Tibial nerve (tissue), 4 donors: ENCODE measurements around the gene MXD1. TPM values are rescaled to one million over a fixed set of nuclear protein-coding genes. Genes with fewer than 3 reads are reported as not detected.

Experiments
- DNase-seq, 2 donors: peaks; one replicate each; pipeline ENCODE4 v3.0.0-alpha.2; 2019; ENCODE audit warnings: low spot score in 2 of 2
- H3K27ac ChIP-seq, 4 donors: fragments of 200-600 bp; sonication (generic) in 3 of 4; one replicate each; pipeline ENCODE4 v1.5.1; 2017 to 2019; ENCODE audit warnings: mild to moderate bottlenecking in 1 of 4
- H3K27me3 ChIP-seq, 2 donors: fragments of 200-600 bp; sonication (generic) in 1 of 2; one replicate each; pipeline versions ENCODE4 v1.5.1 to v1.6.0; 2017 to 2019
- H3K36me3 ChIP-seq, 3 donors: fragments of 200-600 bp; sonication (generic); one replicate each; pipeline ENCODE4 v1.5.1; 2018 to 2019
- H3K4me1 ChIP-seq, 4 donors: fragments of 200-600 bp; sonication (generic) in 3 of 4; one replicate each; pipeline ENCODE4 v1.5.1; 2017 to 2019
- H3K4me3 ChIP-seq, 4 donors: fragments of 200-600 bp; sonication (generic) in 3 of 4; one replicate each; pipeline ENCODE4 v1.5.1; 2017 to 2019; ENCODE audit warnings: mild to moderate bottlenecking in 1 of 4, moderate library complexity in 1 of 4
- H3K9me3 ChIP-seq, 4 donors: fragments of 200-600 bp; sonication (generic) in 3 of 4; one replicate each; pipeline ENCODE4 v1.5.1; 2017 to 2019
- EP300 ChIP-seq, 2 donors: sonication (generic); formaldehyde crosslinking; IDR thresholded peaks; one replicate each; pipeline ENCODE4 v1.6.1; 2017; ENCODE audit warnings: antibody characterized with exemption in 2 of 2, mild to moderate bottlenecking in 1 of 2
- POLR2A ChIP-seq, 2 donors: fragments of 450-650 bp; IDR thresholded peaks; one replicate each; pipeline ENCODE4 v1.6.1; 2017; ENCODE audit warnings: antibody characterized with exemption in 2 of 2, mild to moderate bottlenecking in 2 of 2, moderate library complexity in 2 of 2
- WGBS, 2 donors: methylation state at CpG; one replicate each; pipeline ENCODE4 v1.1.5; 2018; 5-methylcytosine and 5-hydroxymethylcytosine counted together
- small RNA-seq: library from RNA; depleted of rRNA; stranded (forward); fragments of <200 nt; gene quantifications from one replicate; pipeline ENCODE3, GENCODE V24; 2016
- total RNA-seq, 4 donors: library from RNA; depleted of rRNA; stranded (reverse); fragments of >200 nt; gene quantifications; one replicate each; pipeline ENCODE4 v1.1.0, GENCODE V29; 2016
- TF ChIP-seq, protein P1 (sequence below), 5 experiments: fragments of 200-600 bp in 3 of 5; fragments of 450-650 bp in 2 of 5; sonication (generic) in 3 of 5; IDR thresholded peaks; one replicate each; pipeline ENCODE4 v1.5.1; 2016 to 2019; ENCODE audit warnings: antibody characterized with exemption in 5 of 5, mild to moderate bottlenecking in 3 of 5, moderate library complexity in 2 of 5

MXD1 gene
- total RNA-seq, 4 donors from 2014 or later: 5.7 to 10.4 (median 7.6) TPM

- 95 to 97% methylated on average over 5 of the region's 5 CpGs for WGBS, 2 donors
- DNase-seq: no peak
- Histone ChIP-seq H3K36me3 (peaks cover 0 to 29% (median 0%) of the 10 kb centered on the region in 3 donors), H3K27me3 (no peaks in the 10 kb centered on the region), H3K4me3 (no peak overlapping the region), H3K9me3 (no peaks in the 10 kb centered on the region), H3K4me1 (no peaks in the 10 kb centered on the region), H3K27ac (no peak overlapping the region)
- no peak for TF ChIP-seq EP300 (IDR thresholded peaks at IDR 0.05)
- TF ChIP-seq POLR2A (IDR thresholded peaks at IDR 0.05): no peak
- TF ChIP-seq, protein P1, sequence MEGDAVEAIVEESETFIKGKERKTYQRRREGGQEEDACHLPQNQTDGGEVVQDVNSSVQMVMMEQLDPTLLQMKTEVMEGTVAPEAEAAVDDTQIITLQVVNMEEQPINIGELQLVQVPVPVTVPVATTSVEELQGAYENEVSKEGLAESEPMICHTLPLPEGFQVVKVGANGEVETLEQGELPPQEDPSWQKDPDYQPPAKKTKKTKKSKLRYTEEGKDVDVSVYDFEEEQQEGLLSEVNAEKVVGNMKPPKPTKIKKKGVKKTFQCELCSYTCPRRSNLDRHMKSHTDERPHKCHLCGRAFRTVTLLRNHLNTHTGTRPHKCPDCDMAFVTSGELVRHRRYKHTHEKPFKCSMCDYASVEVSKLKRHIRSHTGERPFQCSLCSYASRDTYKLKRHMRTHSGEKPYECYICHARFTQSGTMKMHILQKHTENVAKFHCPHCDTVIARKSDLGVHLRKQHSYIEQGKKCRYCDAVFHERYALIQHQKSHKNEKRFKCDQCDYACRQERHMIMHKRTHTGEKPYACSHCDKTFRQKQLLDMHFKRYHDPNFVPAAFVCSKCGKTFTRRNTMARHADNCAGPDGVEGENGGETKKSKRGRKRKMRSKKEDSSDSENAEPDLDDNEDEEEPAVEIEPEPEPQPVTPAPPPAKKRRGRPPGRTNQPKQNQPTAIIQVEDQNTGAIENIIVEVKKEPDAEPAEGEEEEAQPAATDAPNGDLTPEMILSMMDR (IDR thresholded peaks at IDR 0.05): no peak
Observed at GRCh38 chr2:69988086-69988635, 73.3 kb downstream of the MXD1 start.

GRCh38 chr2:69989009-69989408, 74.1 kb downstream of the MXD1 start:
- Histone ChIP-seq H3K9me3 (no peaks in the 10 kb centered on the region), H3K4me3 (no peak overlapping the region), H3K36me3 (peaks cover 0 to 37% (median 0%) of the 10 kb centered on the region in 3 donors), H3K27me3 (no peaks in the 10 kb centered on the region), H3K27ac (no peak overlapping the region), H3K4me1 (no peaks in the 10 kb centered on the region)
- TF ChIP-seq POLR2A (IDR thresholded peaks at IDR 0.05) (no peak), EP300 (IDR thresholded peaks at IDR 0.05) (no peak)
- TF ChIP-seq, protein P1 (IDR thresholded peaks at IDR 0.05): no peak
- no peak for DNase-seq
- 72 to 74% methylated on average over 3 of the region's 3 CpGs for WGBS, 2 donors

DNA sequence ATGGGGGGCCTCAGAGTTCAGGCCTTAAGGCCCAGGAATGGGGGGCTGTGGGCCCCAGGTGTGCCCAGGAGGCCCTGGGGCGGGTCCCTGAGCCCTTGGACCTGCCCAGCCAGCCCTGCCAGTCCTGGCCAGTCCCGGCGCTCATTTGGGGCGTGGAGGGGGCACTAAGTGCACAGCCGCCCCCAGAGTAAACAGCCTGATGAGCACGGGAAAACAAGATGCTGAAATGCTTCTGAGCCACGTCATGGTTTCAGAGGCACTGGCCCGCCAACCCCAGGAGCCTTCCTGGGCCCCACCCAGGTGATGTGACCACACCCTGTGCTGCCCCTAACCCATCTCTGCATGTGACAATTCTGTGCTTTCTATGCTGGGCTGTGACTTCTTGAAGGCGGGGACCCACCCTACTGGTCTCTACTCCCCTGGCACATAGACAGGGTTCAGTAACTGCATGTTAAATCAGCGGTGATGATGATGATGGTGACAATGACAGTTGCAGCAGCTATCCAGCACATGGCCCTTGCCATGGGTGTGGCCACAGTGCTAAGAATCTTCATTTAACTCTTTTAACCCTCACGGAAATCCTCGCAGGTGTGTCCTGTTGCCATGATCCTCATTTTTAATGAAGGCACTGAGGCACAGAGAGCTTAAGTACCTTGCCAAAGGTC, 74.7 kb downstream of the MXD1 start:
- DNase-seq: no peak
- WGBS, 2 donors: 89 to 93% methylated on average over 7 to 10 of the region's 12 CpGs

More for the DNA sequence above, 74.7 kb downstream of the MXD1 start:
- TF ChIP-seq, protein P1 (IDR thresholded peaks at IDR 0.05): no peak
- TF ChIP-seq POLR2A (IDR thresholded peaks at IDR 0.05) (no peak), EP300 (IDR thresholded peaks at IDR 0.05) (no peak)
- H3K9me3 ChIP-seq: no peaks in the 10 kb centered on the region
- no peaks in the 10 kb centered on the region for H3K27me3 ChIP-seq
- H3K27ac ChIP-seq: no peak overlapping the region
- no peak overlapping the region for H3K4me3 ChIP-seq
- no peaks in the 10 kb centered on the region for H3K4me1 ChIP-seq
- peaks cover 0 to 43% (median 0%) of the 10 kb centered on the region in 3 donors for H3K36me3 ChIP-seq

Small RNA genes within 50 kb of the gene (small RNA-seq; reads per million reads assigned to genes)
- gene RPL23AP92: not detected

Other genes starting within 250 kb of the MXD1 start
- 10 to 100 TPM; 61.8 to 79.4 (median 73.9) TPM for gene ANXA4, start 173.0 kb upstream of the MXD1 start, total RNA-seq
- 10 to 100 TPM; 11.2 to 20.1 (median 15.5) TPM for gene GMCL1, start 85.4 kb upstream of the MXD1 start, total RNA-seq
- gene SNRNP27, start 21.2 kb upstream of the MXD1 start, total RNA-seq: 100 to 1,000 TPM in 2 of 4 donors, 10 to 100 TPM in 2; 47.1 to 128 (median 92.7) TPM
- gene ASPRV1, start 46.5 kb downstream of the MXD1 start, total RNA-seq: 10 to 100 TPM in 1 of 4 donors, 1 to 10 TPM in 3; 2.5 to 11.2 (median 5.1) TPM
- gene PCBP1, start 172.4 kb downstream of the MXD1 start, total RNA-seq: 100 to 1,000 TPM; 157 to 203 (median 188) TPM